Right cardiac atrium (tissue), 5 donors: ENCODE results near the gene MYO1C. TPM values are rescaled to one million over a fixed set of nuclear protein-coding genes. Genes with fewer than 3 reads are reported as not detected.

ENCODE experiments used
- ATAC-seq, 2 donors: fragments of 200-7000 bp; cut with Tn5 transposase; one replicate each; pipeline versions ENCODE4 v1.8.0 to v1.9.1; 2020; ENCODE audit warnings: moderate library complexity in 2 of 2, mild to moderate bottlenecking in 1 of 2
- DNase-seq, 3 donors: peaks; one replicate each; pipeline ENCODE4 v3.0.0-alpha.2; 2020
- H3K27ac ChIP-seq: one replicate; pipeline ENCODE4 v1.5.1; 2013; ENCODE audit warnings: mild to moderate bottlenecking, low read length, control low read depth, moderate library complexity
- H3K27me3 ChIP-seq: one replicate; pipeline ENCODE4 v1.6.1; 2013; ENCODE audit not compliant: control insufficient read depth, insufficient read depth
- H3K4me1 ChIP-seq: one replicate; pipeline ENCODE4 v1.6.1; 2013; ENCODE audit warnings: low read length; ENCODE audit not compliant: control insufficient read depth, insufficient read depth
- H3K4me3 ChIP-seq: one replicate; pipeline ENCODE4 v1.5.1; 2013; ENCODE audit warnings: low read length, control low read depth
- H3K9me3 ChIP-seq: one replicate; pipeline ENCODE4 v1.6.1; 2013; ENCODE audit warnings: low read length; ENCODE audit not compliant: control insufficient read depth
- WGBS: extraction: QIAGEN DNeasy Blood & Tissue Kit; methylation state at CpG from one replicate; pipeline ENCODE4 v1.1.7; 2013; 5-methylcytosine and 5-hydroxymethylcytosine counted together
- intact Hi-C, 4 donors: fragments of 100-400 bp; cut with DNase I; formaldehyde crosslinking; loops; one replicate each; pipeline versions ENCODE4 v1.11.0 to v1.14.0; 2022 to 2023
- polyA plus RNA-seq: library from polyadenylated mRNA; stranded (reverse); fragments of 200-250 nt; gene quantifications from one replicate; pipeline ENCODE4 v1.2.3, GENCODE V29; 2013
- total RNA-seq, 4 donors: library from RNA; stranded (reverse); fragmentation: NEBNext Ultra II Directional; extraction: Animal tissue kit (Norgen Biotek cat#: 25700); gene quantifications; one replicate each; pipeline ENCODE4 v1.2.1, GENCODE V29; 2021
- donor health status: healthy with polysubstance abuse.
- donor health status: DM: no; HTN: yes; CAD: no.
- donor health status: DM: no; HTN: no; CAD: no.
- donor health status: DM: no; HTN: yes; CAD: no; lungs with severe emphysema.
- donor health status: DM: yes; HTN: yes; CAD: no.

The MYO1C gene
- total and polyA plus RNA-seq, 5 donors: 78.9 to 185 (median 175) TPM

GRCh38 chr17:1471490-1471889 lies 21.0 kb downstream of the MYO1C start:
- no peaks in the 10 kb centered on the region for H3K9me3 ChIP-seq
- no peak for ATAC-seq

GRCh38 chr17:1470755-1471462 lies 21.6 kb downstream of the MYO1C start:
- WGBS: 82% methylated on average over 25 of the region's 25 CpGs
- ATAC-seq (peak in 1 of 2 donors; percentile 6), DNase-seq (peak in 1 of 3 donors; percentile 52)
- Histone ChIP-seq H3K27ac (no peak overlapping the region), H3K27me3 (no peaks in the 10 kb centered on the region), H3K4me1 (no peaks in the 10 kb centered on the region), H3K4me3 (no peak overlapping the region), H3K9me3 (no peaks in the 10 kb centered on the region)
- intact Hi-C loops: no loop called here

More at GRCh38 chr17:1471490-1471889, 21.0 kb downstream of the MYO1C start:
- intact Hi-C loops: no loop called here
- no peaks in the 10 kb centered on the region for H3K27me3 ChIP-seq
- no peaks in the 10 kb centered on the region for H3K4me1 ChIP-seq
- H3K27ac ChIP-seq: no peak overlapping the region
- WGBS: 93% methylated on average over 15 of the region's 15 CpGs
- DNase-seq: peak in 1 of 3 donors; percentile 44
- no peak overlapping the region for H3K4me3 ChIP-seq

GRCh38 chr17:1470071-1470754 lies 22.3 kb downstream of the MYO1C start:
- Histone ChIP-seq H3K4me3 (no peak overlapping the region), H3K4me1 (no peaks in the 10 kb centered on the region), H3K27me3 (no peaks in the 10 kb centered on the region), H3K9me3 (no peaks in the 10 kb centered on the region), H3K27ac (no peak overlapping the region)
- ATAC-seq (peak in 1 of 2 donors; percentile 4), DNase-seq (no peak)
- WGBS: 74% methylated on average over 33 of the region's 33 CpGs
- intact Hi-C loops: no loop called here

- no peaks in the 10 kb centered on the region for H3K4me1 ChIP-seq
- ATAC-seq: peak in 1 of 2 donors; percentile 2
- no peak overlapping the region for H3K27ac ChIP-seq
- H3K4me3 ChIP-seq: no peak overlapping the region
- DNase-seq: no peak
- H3K27me3 ChIP-seq: no peaks in the 10 kb centered on the region
- intact Hi-C loops: no loop called here
- WGBS: 69% methylated on average over 28 of the region's 28 CpGs
- no peaks in the 10 kb centered on the region for H3K9me3 ChIP-seq
Measured at GRCh38 chr17:1469231-1469852, 23.1 kb downstream of the MYO1C start.

GRCh38 chr17:1467898-1468492 lies 24.5 kb downstream of the MYO1C start:
- 72% methylated on average over 21 of the region's 21 CpGs for WGBS
- ATAC-seq: peak in 1 of 2 donors; percentile 3
- no peaks in the 10 kb centered on the region for H3K9me3 ChIP-seq
- no peaks in the 10 kb centered on the region for H3K4me1 ChIP-seq
- intact Hi-C loops: no loop called here
- H3K27me3 ChIP-seq: no peaks in the 10 kb centered on the region
- DNase-seq: peak; percentile 66 to 77 (median 72)
- H3K27ac ChIP-seq: no peak overlapping the region
- H3K4me3 ChIP-seq: no peak overlapping the region

- H3K4me1 ChIP-seq: no peaks in the 10 kb centered on the region
- ATAC-seq: no peak
- WGBS: 89% methylated on average over 16 of the region's 16 CpGs
- no peak overlapping the region for H3K27ac ChIP-seq
- DNase-seq: peak in 1 of 3 donors; percentile 64
- H3K9me3 ChIP-seq: no peaks in the 10 kb centered on the region
- H3K4me3 ChIP-seq: no peak overlapping the region
- no peaks in the 10 kb centered on the region for H3K27me3 ChIP-seq
- intact Hi-C loops: no loop called here
Measured at GRCh38 chr17:1467258-1467657, 25.2 kb downstream of the MYO1C start.

- DNase-seq (peak in 2 of 3 donors; percentile 13 to 62), ATAC-seq (no peak)
- intact Hi-C loops: no loop called here
- Histone ChIP-seq H3K9me3 (no peaks in the 10 kb centered on the region), H3K4me3 (no peak overlapping the region), H3K27ac (no peak overlapping the region), H3K27me3 (no peaks in the 10 kb centered on the region), H3K4me1 (peaks cover 2% of the 10 kb centered on the region)
- 87% methylated on average over 8 of the region's 8 CpGs for WGBS
Measured at GRCh38 chr17:1464186-1464585, 28.3 kb downstream of the MYO1C start.

GRCh38 chr17:1462164-1463112 lies 30.0 kb downstream of the MYO1C start:
- DNase-seq (peak; percentile 51 to 79 (median 76)), ATAC-seq (peak in 1 of 2 donors; percentile 24)
- Histone ChIP-seq H3K9me3 (no peaks in the 10 kb centered on the region), H3K27me3 (no peaks in the 10 kb centered on the region), H3K4me1 (peaks cover 2% of the 10 kb centered on the region), H3K4me3 (no peak overlapping the region), H3K27ac (peak overlapping the region; percentile 44)
- intact Hi-C loops: no loop called here
- WGBS: 60% methylated on average over 33 of the region's 33 CpGs

- Histone ChIP-seq H3K4me1 (peaks cover 2% of the 10 kb centered on the region), H3K27me3 (no peaks in the 10 kb centered on the region), H3K9me3 (no peaks in the 10 kb centered on the region), H3K4me3 (no peak overlapping the region), H3K27ac (no peak overlapping the region)
- 82% methylated on average over 18 of the region's 18 CpGs for WGBS
- no peak for ATAC-seq
- intact Hi-C loops: no loop called here
- DNase-seq: peak in 1 of 3 donors; percentile 10
Measured at GRCh38 chr17:1461198-1461944, 31.1 kb downstream of the MYO1C start.
